Vagina (tissue), 2 donors: ENCODE measurements around the gene RBL1. TPM values are rescaled to one million over a fixed set of nuclear protein-coding genes. Genes with fewer than 3 reads are reported as not detected.

Experiments used
- DNase-seq, 2 donors: peaks; one replicate each; pipeline ENCODE4 v3.0.0-alpha.2; 2017; ENCODE audit errors: extremely low spot score in 2 of 2
- H3K27ac ChIP-seq: fragments of 200-600 bp; sonication (generic); one replicate; pipeline ENCODE4 v1.5.1; 2019
- H3K27me3 ChIP-seq: fragments of 200-600 bp; sonication (generic); one replicate; pipeline ENCODE4 v1.5.1; 2019
- H3K36me3 ChIP-seq, 2 donors: fragments of 200-600 bp; sonication (generic); one replicate each; pipeline ENCODE4 v1.5.1; 2017 to 2019
- H3K4me1 ChIP-seq: fragments of 200-600 bp; sonication (generic); one replicate; pipeline ENCODE4 v1.5.1; 2019
- H3K4me3 ChIP-seq, 2 donors: fragments of 200-600 bp; sonication (generic); 1 replicate in 1 of 2; 2 replicates in 1 of 2; pipeline ENCODE4 v1.5.1; 2016 to 2019
- H3K9me3 ChIP-seq: fragments of 200-600 bp; sonication (generic); one replicate; pipeline ENCODE4 v1.5.1; 2019
- POLR2A ChIP-seq, 2 donors: fragments of 450-650 bp; IDR thresholded peaks; one replicate each; pipeline ENCODE4 v1.6.1; 2017; ENCODE audit warnings: antibody characterized with exemption in 2 of 2, mild to moderate bottlenecking in 2 of 2, moderate library complexity in 2 of 2
- POLR2AphosphoS5 ChIP-seq, 2 donors: sonication (generic); formaldehyde crosslinking; IDR thresholded peaks; one replicate each; pipeline ENCODE4 v1.9.0; 2017; ENCODE audit warnings: antibody characterized with exemption in 2 of 2, mild to moderate bottlenecking in 2 of 2, low read depth in 1 of 2; ENCODE audit not compliant: insufficient read depth in 1 of 2
- intact Hi-C: fragments of 100-400 bp; cut with DNase I; formaldehyde crosslinking; loops from one replicate; pipeline ENCODE4 v1.15.1; 2023
- total RNA-seq: library from RNA; depleted of rRNA; stranded (reverse); fragments of >200 nt; gene quantifications from one replicate; pipeline ENCODE4 v1.2.3, GENCODE V29; 2016
- TF ChIP-seq, protein P1 (sequence below), 3 experiments: fragments of 450-650 bp in 2 of 3; fragments of 200-600 bp in 1 of 3; sonication (generic) in 1 of 3; IDR thresholded peaks; one replicate each; pipeline ENCODE4 v1.5.1; 2017 to 2019; ENCODE audit warnings: antibody characterized with exemption in 3 of 3, mild to moderate bottlenecking in 2 of 3, moderate library complexity in 2 of 3

The RBL1 gene, protein sequence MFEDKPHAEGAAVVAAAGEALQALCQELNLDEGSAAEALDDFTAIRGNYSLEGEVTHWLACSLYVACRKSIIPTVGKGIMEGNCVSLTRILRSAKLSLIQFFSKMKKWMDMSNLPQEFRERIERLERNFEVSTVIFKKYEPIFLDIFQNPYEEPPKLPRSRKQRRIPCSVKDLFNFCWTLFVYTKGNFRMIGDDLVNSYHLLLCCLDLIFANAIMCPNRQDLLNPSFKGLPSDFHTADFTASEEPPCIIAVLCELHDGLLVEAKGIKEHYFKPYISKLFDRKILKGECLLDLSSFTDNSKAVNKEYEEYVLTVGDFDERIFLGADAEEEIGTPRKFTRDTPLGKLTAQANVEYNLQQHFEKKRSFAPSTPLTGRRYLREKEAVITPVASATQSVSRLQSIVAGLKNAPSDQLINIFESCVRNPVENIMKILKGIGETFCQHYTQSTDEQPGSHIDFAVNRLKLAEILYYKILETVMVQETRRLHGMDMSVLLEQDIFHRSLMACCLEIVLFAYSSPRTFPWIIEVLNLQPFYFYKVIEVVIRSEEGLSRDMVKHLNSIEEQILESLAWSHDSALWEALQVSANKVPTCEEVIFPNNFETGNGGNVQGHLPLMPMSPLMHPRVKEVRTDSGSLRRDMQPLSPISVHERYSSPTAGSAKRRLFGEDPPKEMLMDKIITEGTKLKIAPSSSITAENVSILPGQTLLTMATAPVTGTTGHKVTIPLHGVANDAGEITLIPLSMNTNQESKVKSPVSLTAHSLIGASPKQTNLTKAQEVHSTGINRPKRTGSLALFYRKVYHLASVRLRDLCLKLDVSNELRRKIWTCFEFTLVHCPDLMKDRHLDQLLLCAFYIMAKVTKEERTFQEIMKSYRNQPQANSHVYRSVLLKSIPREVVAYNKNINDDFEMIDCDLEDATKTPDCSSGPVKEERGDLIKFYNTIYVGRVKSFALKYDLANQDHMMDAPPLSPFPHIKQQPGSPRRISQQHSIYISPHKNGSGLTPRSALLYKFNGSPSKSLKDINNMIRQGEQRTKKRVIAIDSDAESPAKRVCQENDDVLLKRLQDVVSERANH
- 15.0 TPM for total RNA-seq

DNA sequence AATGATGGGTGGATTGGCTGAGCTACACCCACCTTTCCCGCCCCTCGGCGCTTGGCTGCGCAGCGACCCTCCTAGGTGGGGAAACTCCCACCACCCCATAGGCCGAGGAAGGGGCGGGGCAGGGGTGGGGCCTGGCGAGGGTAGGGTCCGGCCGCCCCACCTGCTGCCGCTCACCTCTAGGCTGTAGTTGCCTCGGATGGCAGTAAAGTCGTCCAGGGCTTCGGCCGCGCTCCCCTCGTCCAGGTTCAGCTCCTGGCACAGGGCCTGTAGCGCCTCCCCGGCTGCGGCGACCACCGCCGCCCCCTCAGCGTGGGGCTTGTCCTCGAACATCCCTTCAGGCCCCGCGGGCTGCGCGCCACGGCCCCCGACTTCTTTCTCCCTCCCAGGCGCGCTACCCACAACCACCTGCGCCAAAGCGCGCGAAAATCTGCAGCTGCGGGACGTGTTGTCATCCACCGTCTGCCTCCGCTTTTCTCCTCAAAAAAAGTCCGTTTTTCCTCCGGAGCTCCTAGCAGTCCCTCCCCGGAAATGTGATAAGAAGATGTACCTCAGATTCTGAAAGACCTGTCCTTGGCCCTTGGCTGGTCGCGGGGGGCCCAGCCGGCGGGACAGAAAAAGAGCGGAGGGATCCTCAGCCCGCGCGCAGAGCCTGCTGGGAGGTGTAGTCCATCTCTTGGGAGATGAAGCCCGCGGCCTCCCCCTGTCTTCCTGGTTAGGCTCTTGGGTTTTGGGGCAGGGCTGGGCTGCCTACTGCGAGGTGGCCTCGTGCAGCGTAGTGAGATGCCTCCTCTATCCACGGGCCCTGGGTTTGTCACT is at the start of gene RBL1:
RBL1 (minus strand) TSS at position 399 of the 816 bp plus-strand sequence; CDS start at position 330, 69 bp downstream.
- Histone ChIP-seq H3K4me1 (peaks cover 12% of the 10 kb centered on the region), H3K4me3 (peak within 1 kb of the TSS; percentile 59 to 74), H3K27me3 (no peaks in the 10 kb centered on the region), H3K27ac (peak within 1 kb of the TSS; percentile 70), H3K36me3 (no peaks in the 10 kb centered on the region), H3K9me3 (no peaks in the 10 kb centered on the region)
- intact Hi-C loops = no loop called here
- TF ChIP-seq, protein P1, sequence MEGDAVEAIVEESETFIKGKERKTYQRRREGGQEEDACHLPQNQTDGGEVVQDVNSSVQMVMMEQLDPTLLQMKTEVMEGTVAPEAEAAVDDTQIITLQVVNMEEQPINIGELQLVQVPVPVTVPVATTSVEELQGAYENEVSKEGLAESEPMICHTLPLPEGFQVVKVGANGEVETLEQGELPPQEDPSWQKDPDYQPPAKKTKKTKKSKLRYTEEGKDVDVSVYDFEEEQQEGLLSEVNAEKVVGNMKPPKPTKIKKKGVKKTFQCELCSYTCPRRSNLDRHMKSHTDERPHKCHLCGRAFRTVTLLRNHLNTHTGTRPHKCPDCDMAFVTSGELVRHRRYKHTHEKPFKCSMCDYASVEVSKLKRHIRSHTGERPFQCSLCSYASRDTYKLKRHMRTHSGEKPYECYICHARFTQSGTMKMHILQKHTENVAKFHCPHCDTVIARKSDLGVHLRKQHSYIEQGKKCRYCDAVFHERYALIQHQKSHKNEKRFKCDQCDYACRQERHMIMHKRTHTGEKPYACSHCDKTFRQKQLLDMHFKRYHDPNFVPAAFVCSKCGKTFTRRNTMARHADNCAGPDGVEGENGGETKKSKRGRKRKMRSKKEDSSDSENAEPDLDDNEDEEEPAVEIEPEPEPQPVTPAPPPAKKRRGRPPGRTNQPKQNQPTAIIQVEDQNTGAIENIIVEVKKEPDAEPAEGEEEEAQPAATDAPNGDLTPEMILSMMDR (IDR thresholded peaks at IDR 0.05) = peak in 2 of 3 experiments; percentile 36 to 61
- TF ChIP-seq POLR2A (IDR thresholded peaks at IDR 0.05) (no peak), POLR2AphosphoS5 (IDR thresholded peaks at IDR 0.05; ENCODE audit: insufficient read depth in 1 of 2, low read depth in 1 of 2) (peak; percentile 96 to 97)
- no peak for DNase-seq

DNA sequence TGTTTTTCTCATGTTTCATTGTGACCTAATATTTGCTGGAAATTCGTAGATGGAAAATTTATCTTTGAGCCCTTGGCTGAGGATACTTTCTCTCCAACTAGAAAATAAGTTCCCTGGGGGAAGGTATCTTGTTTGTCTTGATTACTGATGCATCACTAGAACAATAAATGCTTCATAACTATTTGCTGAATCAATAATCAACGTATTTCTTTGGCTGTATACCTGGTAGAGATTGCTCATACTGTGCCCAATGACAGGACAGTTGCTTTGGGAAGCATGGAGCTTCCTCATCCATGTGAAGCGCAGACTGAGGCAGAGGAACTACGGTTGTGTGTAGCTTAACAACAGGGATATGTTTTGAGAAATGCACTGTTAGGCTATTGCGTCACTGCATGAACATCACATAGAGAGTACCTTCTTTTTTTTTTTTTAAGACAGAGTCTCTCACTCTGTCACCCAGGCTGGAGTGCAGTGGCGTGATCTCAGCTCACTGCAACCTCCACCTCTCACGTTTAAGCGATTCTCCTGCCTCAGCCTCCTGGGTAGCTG is 49.1 kb upstream of the RBL1 start:
- TF ChIP-seq POLR2AphosphoS5 (IDR thresholded peaks at IDR 0.05; ENCODE audit: insufficient read depth in 1 of 2, low read depth in 1 of 2) = no peak
- TF ChIP-seq, protein P1 (IDR thresholded peaks at IDR 0.05) = no peak
- no peak for TF ChIP-seq POLR2A (IDR thresholded peaks at IDR 0.05)
- DNase-seq = no peak
- no peak overlapping the region for H3K4me3 ChIP-seq
- no peaks in the 10 kb centered on the region for H3K27me3 ChIP-seq
- intact Hi-C loops = no loop called here
- peaks cover 0 to 5% of the 10 kb centered on the region in 2 donors for H3K36me3 ChIP-seq
- no peaks in the 10 kb centered on the region for H3K4me1 ChIP-seq
- H3K27ac ChIP-seq = no peak overlapping the region
- H3K9me3 ChIP-seq = no peaks in the 10 kb centered on the region

DNA sequence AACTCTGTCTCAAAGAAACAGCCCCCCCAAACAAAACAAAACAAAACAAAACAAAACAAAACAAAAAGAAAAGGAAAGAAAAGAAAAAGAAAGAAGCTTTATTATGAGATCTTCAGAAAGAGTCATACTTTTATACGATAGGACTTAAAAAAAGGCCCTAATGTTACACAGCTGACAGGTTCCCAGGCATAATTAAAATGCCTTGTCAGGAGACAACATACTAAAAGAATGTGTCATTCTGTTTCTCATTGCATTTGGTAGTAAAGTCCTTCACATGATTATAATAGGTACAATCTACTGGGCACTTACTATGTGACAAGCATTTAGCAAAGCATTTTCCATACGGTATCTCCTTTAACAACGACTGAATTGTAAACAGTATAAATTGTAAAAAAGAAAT is 46.9 kb upstream of the RBL1 start:
- Histone ChIP-seq H3K9me3 (no peaks in the 10 kb centered on the region), H3K27ac (no peak overlapping the region), H3K4me3 (no peak overlapping the region), H3K4me1 (no peaks in the 10 kb centered on the region), H3K36me3 (peaks cover 0 to 5% of the 10 kb centered on the region in 2 donors), H3K27me3 (no peaks in the 10 kb centered on the region)
- intact Hi-C loops = no loop called here
- DNase-seq = no peak
- TF ChIP-seq, protein P1 (IDR thresholded peaks at IDR 0.05) = no peak
- TF ChIP-seq POLR2AphosphoS5 (IDR thresholded peaks at IDR 0.05; ENCODE audit: insufficient read depth in 1 of 2, low read depth in 1 of 2) (no peak), POLR2A (IDR thresholded peaks at IDR 0.05) (no peak)

DNA sequence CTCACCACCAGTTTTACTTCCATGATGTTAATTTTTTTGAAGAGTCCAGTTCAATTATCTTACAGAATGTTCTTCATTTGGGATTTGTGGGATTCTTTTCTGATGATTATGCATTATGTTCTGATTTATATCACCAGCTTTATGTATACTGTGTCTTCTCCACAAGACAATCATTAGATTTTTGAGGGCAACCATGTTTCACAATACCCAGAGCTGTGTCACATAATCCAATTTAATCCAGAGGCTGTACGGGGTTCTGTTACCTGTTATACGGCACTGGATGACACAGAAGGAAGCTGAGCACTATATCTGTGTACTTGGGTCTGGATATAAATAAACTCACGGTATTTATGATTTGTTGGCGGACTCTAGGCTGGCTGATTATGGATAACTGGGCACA is 41.8 kb upstream of the RBL1 start:
- H3K36me3 ChIP-seq = no peaks in the 10 kb centered on the region
- no peaks in the 10 kb centered on the region for H3K4me1 ChIP-seq
- DNase-seq = no peak
- TF ChIP-seq POLR2A (IDR thresholded peaks at IDR 0.05) = no peak
- TF ChIP-seq, protein P1 (IDR thresholded peaks at IDR 0.05) = no peak
- TF ChIP-seq POLR2AphosphoS5 (IDR thresholded peaks at IDR 0.05; ENCODE audit: insufficient read depth in 1 of 2, low read depth in 1 of 2) = no peak
- no peak overlapping the region for H3K4me3 ChIP-seq
- no peak overlapping the region for H3K27ac ChIP-seq
- no peaks in the 10 kb centered on the region for H3K9me3 ChIP-seq
- intact Hi-C loops = no loop called here
- no peaks in the 10 kb centered on the region for H3K27me3 ChIP-seq
